Muscle of leg (tissue), 11 donors: ENCODE results near the gene STEAP4. TPM values are rescaled to one million over a fixed set of nuclear protein-coding genes. Genes with fewer than 3 reads are reported as not detected.

Experiments
- DNase-seq: peaks from one replicate; pipeline ENCODE4 v3.0.0; 2013
- H3K27ac ChIP-seq: one replicate; pipeline ENCODE4 v1.5.1; 2013; ENCODE audit warnings: mild to moderate bottlenecking, low read length, control low read depth
- H3K27me3 ChIP-seq: one replicate; pipeline ENCODE4 v1.6.1; 2013; ENCODE audit warnings: low read length; ENCODE audit not compliant: control insufficient read depth, insufficient read depth
- H3K36me3 ChIP-seq: one replicate; pipeline ENCODE4 v1.6.1; 2013; ENCODE audit warnings: low read length; ENCODE audit not compliant: control insufficient read depth, insufficient read depth
- H3K4me1 ChIP-seq: one replicate; pipeline ENCODE4 v1.6.1; 2013; ENCODE audit warnings: low read length; ENCODE audit not compliant: control insufficient read depth, insufficient read depth
- H3K4me3 ChIP-seq: one replicate; pipeline ENCODE4 v1.5.1; 2013; ENCODE audit warnings: low read length, control low read depth
- H3K9me3 ChIP-seq: replicated peaks from 2 replicates; pipeline ENCODE4 v1.6.1; 2013; ENCODE audit warnings: low read depth, low read length; ENCODE audit not compliant: control insufficient read depth
- WGBS: methylation state at CpG from one replicate; pipeline ENCODE4 v1.1.5; 2013; ENCODE audit warnings: missing lambda C conversion rate; ENCODE audit not compliant: insufficient coverage; 5-methylcytosine and 5-hydroxymethylcytosine counted together
- polyA plus RNA-seq, 8 donors: library from polyadenylated mRNA; unstranded; fragments of 120-200 nt; gene quantifications; one replicate each; pipeline versions ENCODE4 v1.2.1 to v1.2.3, GENCODE V29; 2013; ENCODE audit warnings: inconsistent platforms in 1 of 8, low replicate concordance in 1 of 8; ENCODE audit not compliant: insufficient read length in 8 of 8, insufficient read depth in 1 of 8
- total RNA-seq: library from RNA; stranded (reverse); fragments of 120-200 nt; gene quantifications from one replicate; pipeline ENCODE4 v1.2.4, GENCODE V29; 2013

Gene STEAP4
- total and polyA plus RNA-seq, 9 donors, result 3.2 to 4.8 (median 4.4) TPM

- Histone ChIP-seq H3K9me3 (no peaks in the 10 kb centered on the region), H3K27me3 (no peaks in the 10 kb centered on the region), H3K4me3 (no peak overlapping the region), H3K36me3 (no peaks in the 10 kb centered on the region), H3K27ac (no peak overlapping the region), H3K4me1 (no peaks in the 10 kb centered on the region)
- no peak for DNase-seq
- 100% methylated on average over 1 of the region's 4 CpGs for WGBS
Observed at GRCh38 chr7:88229302-88229995, 77.2 kb downstream of the STEAP4 start.

GRCh38 chr7:88226886-88227516, 79.7 kb downstream of the STEAP4 start:
- no peak for DNase-seq
- Histone ChIP-seq H3K27me3 (no peaks in the 10 kb centered on the region), H3K27ac (no peak overlapping the region), H3K9me3 (no peaks in the 10 kb centered on the region), H3K4me1 (no peaks in the 10 kb centered on the region), H3K36me3 (no peaks in the 10 kb centered on the region), H3K4me3 (no peak overlapping the region)
- 96% methylated on average over 4 of the region's 6 CpGs for WGBS

GRCh38 chr7:88226201-88226600, 80.5 kb downstream of the STEAP4 start:
- Histone ChIP-seq H3K27ac (no peak overlapping the region), H3K27me3 (no peaks in the 10 kb centered on the region), H3K4me1 (no peaks in the 10 kb centered on the region), H3K4me3 (no peak overlapping the region), H3K9me3 (no peaks in the 10 kb centered on the region), H3K36me3 (no peaks in the 10 kb centered on the region)
- 100% methylated on average over 2 of the region's 4 CpGs for WGBS
- no peak for DNase-seq

- H3K9me3 ChIP-seq, result no peaks in the 10 kb centered on the region
- WGBS, result no CpG with 5 or more reads among the region's 2 CpGs
- H3K27me3 ChIP-seq, result no peaks in the 10 kb centered on the region
- no peaks in the 10 kb centered on the region for H3K36me3 ChIP-seq
- no peak overlapping the region for H3K27ac ChIP-seq
- H3K4me3 ChIP-seq, result no peak overlapping the region
- DNase-seq, result no peak
- H3K4me1 ChIP-seq, result no peaks in the 10 kb centered on the region
Observed at GRCh38 chr7:88224601-88225275, 82.0 kb downstream of the STEAP4 start.

- peaks cover 3% of the 10 kb centered on the region for H3K4me1 ChIP-seq
- no CpG with 5 or more reads among the region's 2 CpGs for WGBS
- DNase-seq, result no peak
- H3K27ac ChIP-seq, result no peak overlapping the region
- no peaks in the 10 kb centered on the region for H3K9me3 ChIP-seq
- H3K4me3 ChIP-seq, result no peak overlapping the region
- H3K36me3 ChIP-seq, result no peaks in the 10 kb centered on the region
- H3K27me3 ChIP-seq, result no peaks in the 10 kb centered on the region
Observed at GRCh38 chr7:88223265-88223664, 83.4 kb downstream of the STEAP4 start.

Other genes starting within 250 kb of the STEAP4 start
- 95.0 TPM for gene SRI, start 86.9 kb downstream of the STEAP4 start, total RNA-seq
- 100 to 1,000 TPM in 3 of 8 donors, 10 to 100 TPM in 5; 75.4 to 105 (median 91.4) TPM for gene SRI, start 86.9 kb downstream of the STEAP4 start, polyA plus RNA-seq